H1 (cell line): ENCODE data around the gene OSR1. TPM values are rescaled to one million over a fixed set of nuclear protein-coding genes. Genes with fewer than 3 reads are reported as not detected.

Experiments
- CTCF ChIA-PET: fragments of 300-600 bp; sonication (Branson Sonifier 250); formaldehyde crosslinking; loops from one replicate; lab custom pipeline; 2021; ENCODE audit not compliant: partially characterized antibody; lab: Charles Lee
- POLR2A ChIA-PET: fragments of 300-600 bp; sonication (Branson Sonifier 250); formaldehyde crosslinking; loops from one replicate; lab custom pipeline; 2021; ENCODE audit warnings: inconsistent platforms; ENCODE audit not compliant: partially characterized antibody; lab: Charles Lee
- DNase-seq, 2 experiments: peaks; one replicate each; pipeline versions ENCODE4 v3.0.0 to v3.0.0-alpha.2; 2010 to 2022; ENCODE audit warnings: low spot score in 2 of 2, low read depth in 1 of 2, mixed read lengths in 1 of 2
- FAIRE-seq: peaks from 2 replicates; lab custom pipeline; 2011; peaks lifted over from hg19 to GRCh38; lab: Jason Lieb, UNC
- H2AFZ ChIP-seq: 2 replicates; pipeline ENCODE4 v1.8.1; 2012; ENCODE audit warnings: low read length, inconsistent platforms
- H2AK5ac ChIP-seq: 2 replicates; pipeline ENCODE4 v1.6.1; 2013; ENCODE audit warnings: low read depth, low read length
- H2BK120ac ChIP-seq: replicated peaks from 2 replicates; pipeline ENCODE3; 2013; ENCODE audit warnings: low read depth, low read length, inconsistent platforms
- H2BK12ac ChIP-seq: 2 replicates; pipeline ENCODE4 v1.6.1; 2013; ENCODE audit warnings: low read depth, low read length
- H2BK15ac ChIP-seq: 2 replicates; pipeline ENCODE4 v1.6.1; 2013; ENCODE audit warnings: low read length
- H2BK20ac ChIP-seq: 2 replicates; pipeline ENCODE4 v1.6.1; 2013; ENCODE audit warnings: low read length
- H2BK5ac ChIP-seq: 2 replicates; pipeline ENCODE4 v1.6.1; 2013; ENCODE audit warnings: low read depth, low read length
- H3K14ac ChIP-seq: 2 replicates; pipeline ENCODE4 v1.6.1; 2013; ENCODE audit warnings: inconsistent platforms; ENCODE audit not compliant: insufficient read length
- H3K18ac ChIP-seq: 2 replicates; pipeline ENCODE4 v1.6.1; 2013; ENCODE audit warnings: low read length; ENCODE audit errors: extremely low read depth
- H3K23ac ChIP-seq: 2 replicates; pipeline ENCODE4 v1.6.1; 2013; ENCODE audit warnings: inconsistent platforms; ENCODE audit not compliant: insufficient read length
- H3K23me2 ChIP-seq: 2 replicates; pipeline ENCODE4 v1.6.1; 2013; ENCODE audit warnings: low read depth, low read length
- H3K27ac ChIP-seq: 2 replicates; pipeline ENCODE4 v1.6.1; 2011; ENCODE audit warnings: low read depth, low read length, inconsistent platforms
- H3K27me3 ChIP-seq, 4 experiments: replicated peaks in 1 of 4; 1 replicate in 1 of 4; 2 replicates in 3 of 4; pipeline versions ENCODE4 v1.6.1 to v1.8.1; 2011 to 2013; ENCODE audit warnings: low read length in 3 of 4, mild to moderate bottlenecking in 3 of 4, inconsistent platforms in 2 of 4, mixed read lengths in 2 of 4, moderate library complexity in 1 of 4; ENCODE audit not compliant: control insufficient read depth in 3 of 4, insufficient read depth in 3 of 4; ENCODE audit errors: extremely low read depth in 1 of 4
- H3K36me3 ChIP-seq, 4 experiments: 2 replicates each; pipeline versions ENCODE4 v1.6.1 to v1.8.1; 2011 to 2013; ENCODE audit warnings: mild to moderate bottlenecking in 4 of 4, low read length in 3 of 4, moderate library complexity in 2 of 4, control low read depth in 1 of 4, inconsistent platforms in 1 of 4; ENCODE audit not compliant: insufficient read depth in 4 of 4, control insufficient read depth in 2 of 4
- H3K4ac ChIP-seq: replicated peaks from 2 replicates; pipeline ENCODE3; 2013; ENCODE audit warnings: low read length, low read depth, mixed read lengths, inconsistent platforms; ENCODE audit not compliant: insufficient read length
- H3K4me1 ChIP-seq, 4 experiments: replicated peaks in 1 of 4; 1 replicate in 1 of 4; 2 replicates in 3 of 4; pipeline versions ENCODE4 v1.6.1 to v1.8.1; 2011 to 2013; ENCODE audit warnings: low read length in 3 of 4, inconsistent platforms in 2 of 4, mixed read lengths in 1 of 4; ENCODE audit not compliant: insufficient read depth in 4 of 4, control insufficient read depth in 3 of 4
- H3K4me2 ChIP-seq, 2 experiments: 2 replicates each; pipeline versions ENCODE4 v1.6.1 to v1.8.1; 2011 to 2013; ENCODE audit warnings: low read depth in 2 of 2, low read length in 2 of 2, control low read depth in 1 of 2, inconsistent platforms in 1 of 2, mild to moderate bottlenecking in 1 of 2; ENCODE audit not compliant: insufficient read depth in 1 of 2
- H3K4me3 ChIP-seq, 4 experiments: fragments of 200-600, 300-600 bp in 1 of 4; sonication (generic), shearing (Covaris generic), sonication (Bioruptor Twin) in 1 of 4; 2 replicates each; pipeline versions ENCODE4 v1.5.1 to v1.8.1; 2011 to 2016; ENCODE audit warnings: low read length in 4 of 4, low read depth in 3 of 4, control low read depth in 2 of 4, inconsistent platforms in 2 of 4, mild to moderate bottlenecking in 2 of 4, mixed read lengths in 1 of 4, moderate library complexity in 1 of 4; ENCODE audit not compliant: insufficient read depth in 2 of 4; ENCODE audit errors: extremely low read depth in 1 of 4
- H3K56ac ChIP-seq: replicated peaks from 2 replicates; pipeline ENCODE3; 2013; ENCODE audit warnings: low read depth, mild to moderate bottlenecking, mixed read lengths, low read length, inconsistent platforms; ENCODE audit not compliant: insufficient read length
- H3K79me1 ChIP-seq: 2 replicates; pipeline ENCODE4 v1.6.1; 2013; ENCODE audit warnings: low read depth, low read length, control low read depth
- H3K79me2 ChIP-seq, 2 experiments: 2 replicates each; pipeline versions ENCODE4 v1.6.1 to v1.8.1; 2012 to 2013; ENCODE audit warnings: low read length in 2 of 2, mild to moderate bottlenecking in 2 of 2, inconsistent platforms in 1 of 2; ENCODE audit not compliant: insufficient read depth in 2 of 2, control insufficient read depth in 1 of 2
- H3K9ac ChIP-seq, 4 experiments: replicated peaks in 1 of 4; 1 replicate in 1 of 4; 2 replicates in 3 of 4; pipeline versions ENCODE4 v1.6.1 to v1.8.1; 2011 to 2013; ENCODE audit warnings: low read depth in 3 of 4, low read length in 3 of 4, control low read depth in 2 of 4, mild to moderate bottlenecking in 2 of 4, moderate library complexity in 2 of 4, inconsistent platforms in 1 of 4; ENCODE audit errors: extremely low read depth in 1 of 4
- H3K9me3 ChIP-seq, 2 experiments: 2 replicates each; pipeline versions ENCODE4 v1.6.1 to v1.8.1; 2012 to 2013; ENCODE audit warnings: mild to moderate bottlenecking in 2 of 2, moderate library complexity in 2 of 2, control low read depth in 1 of 2, inconsistent platforms in 1 of 2, low read depth in 1 of 2, low read length in 1 of 2, mixed read lengths in 1 of 2; ENCODE audit not compliant: insufficient read depth in 2 of 2
- H4K20me1 ChIP-seq, 2 experiments: replicated peaks in 1 of 2; 2 replicates each; pipeline versions ENCODE3 to v1.8.1; 2011 to 2013; ENCODE audit warnings: inconsistent platforms in 2 of 2, low read length in 2 of 2, mild to moderate bottlenecking in 1 of 2; ENCODE audit not compliant: insufficient read depth in 2 of 2, control insufficient read depth in 1 of 2
- H4K5ac ChIP-seq: 2 replicates; pipeline ENCODE4 v1.6.1; 2013; ENCODE audit warnings: low read length, low read depth, mixed read lengths, inconsistent platforms; ENCODE audit not compliant: insufficient read length
- H4K8ac ChIP-seq: 2 replicates; pipeline ENCODE4 v1.8.0; 2013; ENCODE audit warnings: mild to moderate bottlenecking, moderate library complexity, low read length, inconsistent platforms; ENCODE audit not compliant: insufficient read depth; ENCODE audit errors: extremely low read depth
- H4K91ac ChIP-seq: replicated peaks from 2 replicates; pipeline ENCODE3; 2013; ENCODE audit warnings: low read length, mixed read lengths, inconsistent platforms; ENCODE audit not compliant: insufficient read length
- CTCF ChIP-seq, 3 experiments: IDR thresholded peaks; 1 replicate in 2 of 3; 2 replicates in 1 of 3; pipeline versions ENCODE4 v1.5.1 to v1.6.1; 2011; ENCODE audit warnings: low read length in 3 of 3, mild to moderate bottlenecking in 3 of 3, inconsistent platforms in 2 of 3, low read depth in 1 of 3, moderate library complexity in 1 of 3; ENCODE audit not compliant: insufficient read depth in 1 of 3; ENCODE audit errors: control extremely low read depth in 1 of 3
- EZH2 ChIP-seq: fragments of 200-600 bp; sonication (generic); IDR thresholded peaks from 2 replicates; pipeline ENCODE4 v1.7.1; 2012; ENCODE audit warnings: low read depth, mild to moderate bottlenecking, moderate library complexity, low read length, inconsistent platforms; ENCODE audit not compliant: severe bottlenecking
- GTF2F1 ChIP-seq: IDR thresholded peaks from 2 replicates; pipeline ENCODE4 v1.6.1; 2012; ENCODE audit warnings: low read depth, low read length, improper control_type of control experiment, borderline replicate concordance
- KDM1A ChIP-seq: fragments of 200-600, 300-600 bp; sonication (generic); IDR thresholded peaks from 2 replicates; pipeline ENCODE4 v1.7.1; 2016; ENCODE audit warnings: mild to moderate bottlenecking, low read length, borderline replicate concordance
- KDM4A ChIP-seq: IDR thresholded peaks from one replicate; pipeline ENCODE4 v1.7.1; 2012; ENCODE audit warnings: low read depth, mild to moderate bottlenecking, moderate library complexity, low read length, inconsistent platforms; ENCODE audit not compliant: severe bottlenecking
- RAD21 ChIP-seq, 2 experiments: IDR thresholded peaks in 1 of 2; conservative IDR thresholded peaks in 1 of 2; 2 replicates each; pipeline ENCODE4 v1.6.1; 2011; ENCODE audit warnings: low read depth in 2 of 2, low read length in 2 of 2, improper control_type of control experiment in 1 of 2, inconsistent platforms in 1 of 2, mild to moderate bottlenecking in 1 of 2, moderate library complexity in 1 of 2
- RNF2 ChIP-seq: fragments of 200-900, 300-1000 bp; sonication (generic); IDR thresholded peaks from 2 replicates; pipeline ENCODE4 v1.7.1; 2016; ENCODE audit warnings: borderline replicate concordance, low read depth, mild to moderate bottlenecking, antibody characterized with exemption, low read length; ENCODE audit not compliant: poor library complexity, severe bottlenecking; ENCODE audit errors: missing control alignments
- WGBS, 2 experiments: shearing (Covaris generic) in 1 of 2; methylation state at CpG; one replicate each; pipeline versions ENCODE4 v1.1.6 to v1.1.7; 2013 to 2015; ENCODE audit warnings: low lambda C conversion rate in 2 of 2, mixed read lengths in 2 of 2, inconsistent platforms in 1 of 2, low coverage in 1 of 2, missing lambda C conversion rate in 1 of 2; ENCODE audit not compliant: insufficient replicate concordance in 2 of 2, insufficient coverage in 1 of 2, insufficient read length in 1 of 2; ENCODE audit errors: extremely low coverage in 1 of 2, missing lambda C conversion rate in 1 of 2; 5-methylcytosine and 5-hydroxymethylcytosine counted together
- polyA plus RNA-seq, 7 experiments: library from polyadenylated mRNA; depleted of rRNA in 3 of 7; stranded (reverse) in 5 of 7; unstranded in 2 of 7; fragments of >200 nt in 5 of 7; fragments of 200-250 nt in 2 of 7; gene quantifications; 1 replicate in 5 of 7; 2 replicates in 1 of 7; 4 replicates in 1 of 7; pipeline versions ENCODE4 v1.2.1 to v1.2.3, GENCODE V29; 2011 to 2013; ENCODE audit warnings: missing spikeins in 2 of 7, mixed read lengths in 2 of 7
- total RNA-seq: library from RNA; stranded (reverse); fragmentation: NEBNext Ultra II Directional; extraction: Animal tissue kit (Norgen Biotek cat#: 25700); gene quantifications from 2 replicates; pipeline ENCODE4 v1.2.1, GENCODE V29; 2021

The OSR1 gene
- total and polyA plus RNA-seq, 2 of the 8 experiments (the other 6 are each of a cell fraction or from before 2014, with no cell fraction given), result 0.05 to 0.22 TPM

GRCh38 chr2:19362755-19363473 is 4.5 kb upstream of the OSR1 start:
- Histone ChIP-seq H2AFZ (no peak overlapping the region), H4K5ac (no peak overlapping the region), H3K23ac (no peak overlapping the region), H3K36me3 (no peaks in the 10 kb centered on the region), H3K23me2 (peaks cover 7% of the 10 kb centered on the region; the same call in 1 of the 2 replicates), H3K4me2 (peak overlapping the region; percentile 86 to 89), H4K91ac (no peak overlapping the region), H2BK5ac (no peak overlapping the region), H3K27me3 (peaks cover 58 to 81% (median 70%) of the 10 kb centered on the region in 4 experiments), H3K79me2 (no peaks in the 10 kb centered on the region), H2BK15ac (no peak overlapping the region), H2BK20ac (no peak overlapping the region), H2AK5ac (no peak overlapping the region), H2BK12ac (no peak overlapping the region), H3K18ac (no peak overlapping the region), H3K14ac (no peak overlapping the region), H3K4me1 (peaks cover 0 to 23% (median 6%) of the 10 kb centered on the region in 4 experiments; a peak in 6 of 7 replicates), H4K20me1 (peaks cover 6 to 25% of the 10 kb centered on the region in 2 experiments), H3K9ac (no peak overlapping the region), H3K56ac (no peak overlapping the region), H4K8ac (no peak overlapping the region), H3K79me1 (no peaks in the 10 kb centered on the region; the same call in 1 of the 2 replicates), H3K9me3 (no peaks in the 10 kb centered on the region), H2BK120ac (no peak overlapping the region), H3K4me3 (peak overlapping the region in 3 of 4 experiments; percentile 23 to 51 (median 24); a peak in 6 of 8 replicates), H3K27ac (no peak overlapping the region), H3K4ac (no peak overlapping the region)
- ChIA-PET POLR2A (no interaction called here), CTCF (interaction anchor here (0.7 to 5.4 kb wide), 20 partner anchors 8 to 926 kb away, joined by 3 to 104 read pairs (median 4); no protein-coding TSS in a partner anchor)
- TF ChIP-seq GTF2F1 (no peak), KDM1A (no peak), CTCF (IDR thresholded peaks at IDR 0.05; ENCODE audit: control extremely low read depth in 1 of 3, insufficient read depth in 1 of 3, low read depth in 1 of 3, low read length in 3 of 3) (peak; percentile 64 to 65 (median 65)), RNF2 (peak; percentile 68), KDM4A (peak; percentile 23), EZH2 (peak; percentile 21), RAD21 (IDR thresholded peaks at IDR 0.05 in 1 of 2, conservative IDR thresholded peaks at IDR 0.05 in 1 of 2; ENCODE audit: low read depth in 2 of 2, low read length in 2 of 2) (peak; percentile 74 to 76)
- 4% methylated on average over 33 of the region's 33 CpGs; no CpG with 5 or more reads in 1 of the 2 experiments for WGBS, 2 experiments
- DNase-seq (peak in 1 of 2 experiments; percentile 80), FAIRE-seq (no peak)
